Heart left ventricle (tissue), 16 donors: Measurements from ENCODE around the gene PRIMA1. TPM values are rescaled to one million over a fixed set of nuclear protein-coding genes. Genes with fewer than 3 reads are reported as not detected.

ENCODE experiments used
- ATAC-seq, 4 donors: fragments of 200-7000 bp; cut with Tn5 transposase; one replicate each; pipeline ENCODE4 v1.9.1; 2020 to 2022; ENCODE audit warnings: moderate library complexity in 4 of 4, mild to moderate bottlenecking in 3 of 4, moderate number of reproducible peaks in 1 of 4
- DNase-seq, 5 donors: peaks; one replicate each; pipeline ENCODE4 v3.0.0-alpha.2; 2020
- H3K27ac ChIP-seq, 12 donors: fragments of 200-600 bp; sonication (generic) in 4 of 12; one replicate each; pipeline versions ENCODE4 v1.5.0 to v1.8.0; 2016 to 2022; ENCODE audit warnings: mild to moderate bottlenecking in 2 of 12
- H3K27me3 ChIP-seq, 9 donors: fragments of 200-600 bp; sonication (generic) in 2 of 9; one replicate each; pipeline versions ENCODE4 v1.5.1 to v1.8.0; 2016 to 2022; ENCODE audit warnings: mild to moderate bottlenecking in 3 of 9
- H3K36me3 ChIP-seq, 9 donors: fragments of 200-600 bp; sonication (generic) in 2 of 9; one replicate each; pipeline versions ENCODE4 v1.5.0 to v1.8.0; 2018 to 2022; ENCODE audit warnings: mild to moderate bottlenecking in 2 of 9
- H3K4me1 ChIP-seq, 12 donors: fragments of 200-600 bp; sonication (generic) in 4 of 12; one replicate each; pipeline versions ENCODE4 v1.5.0 to v1.8.0; 2016 to 2022; ENCODE audit warnings: mild to moderate bottlenecking in 3 of 12
- H3K4me3 ChIP-seq, 12 donors: fragments of 200-600 bp; sonication (generic) in 4 of 12; one replicate each; pipeline versions ENCODE4 v1.5.0 to v1.8.0; 2017 to 2022; ENCODE audit warnings: mild to moderate bottlenecking in 9 of 12, moderate library complexity in 4 of 12
- H3K9me3 ChIP-seq, 12 donors: fragments of 200-600 bp; sonication (generic) in 4 of 12; one replicate each; pipeline versions ENCODE4 v1.5.0 to v1.8.0; 2016 to 2022; ENCODE audit warnings: mild to moderate bottlenecking in 1 of 12
- POLR2A ChIP-seq, 2 donors: fragments of 450-650 bp; IDR thresholded peaks; one replicate each; pipeline ENCODE4 v1.6.1; 2017; ENCODE audit warnings: antibody characterized with exemption in 2 of 2, mild to moderate bottlenecking in 2 of 2, moderate library complexity in 2 of 2
- WGBS, 4 donors: extraction: QIAGEN DNeasy Blood & Tissue Kit in 2 of 4; methylation state at CpG; one replicate each; pipeline versions ENCODE4 v1.1.5 to v1.1.7; 2013 to 2018; 5-methylcytosine and 5-hydroxymethylcytosine counted together
- intact Hi-C, 10 donors: fragments of 100-400 bp; cut with DNase I; formaldehyde crosslinking; loops; one replicate each; pipeline versions ENCODE4 v1.11.1 to v1.14.2; 2022
- polyA plus RNA-seq, 2 donors: library from polyadenylated mRNA; stranded (reverse); fragments of 200-250 nt; gene quantifications; one replicate each; pipeline ENCODE4 v1.2.3, GENCODE V29; 2013
- total RNA-seq, 9 donors: library from RNA; depleted of rRNA in 2 of 9; stranded (reverse); fragments of >200 nt in 2 of 9; fragmentation: NEBNext Ultra II Directional in 3 of 9; extraction: Animal tissue kit (Norgen Biotek cat#: 25700) in 3 of 9; gene quantifications; one replicate each; pipeline versions ENCODE4 v1.1.0 to v1.2.4, GENCODE V29; 2016 to 2023
- TF ChIP-seq, protein P1 (sequence below), 12 donors: fragments of 200-600 bp; sonication (generic) in 4 of 12; IDR thresholded peaks; one replicate each; pipeline versions ENCODE4 v1.5.0 to v1.8.0; 2018 to 2022; ENCODE audit warnings: antibody characterized with exemption in 12 of 12, mild to moderate bottlenecking in 5 of 12
- donor health status: ischemic (EF 13 %, LVEDD 7.1; RV severe dilation, severe dysfunction).
- donor health status: healthy with polysubstance abuse.
- donor health status: DM: no; HTN: yes; CAD: no.
- donor health status: DM: no; HTN: no; CAD: no.
- donor health status: ischemic (EF 25% LVEDD 6.9; RV normal size, moderate dysfunction).
- donor health status: ischemic (EF 25% LVEDD 5.7; RV mildly dilated, moderate dysfunction).
- donor health status: healthy.
- donor health status: DM: yes; HTN: yes; CAD: no.
- donor health status: ischemic (EF 35%, LVEDD 5.7; RV mildly dilated, moderate dysfunction).
- donor health status: nonischemic (EF 11% LVEDD 7.7; RV severe dilation, severe dysfunction).
- donor health status: DM: yes; HTN: yes; CAD: no.
- donor health status: PGD.
- donor health status: ischemic (EF 29% LVEDD 5.4; RV normal size, mild dysfunction).
- donor health status: nonischemic (EF 23%, LVEDD 6.1; RV moderate dilation, normal function).

Gene PRIMA1
- total and polyA plus RNA-seq, 11 donors = 1.4 to 27.5 (median 5.0) TPM

DNA sequence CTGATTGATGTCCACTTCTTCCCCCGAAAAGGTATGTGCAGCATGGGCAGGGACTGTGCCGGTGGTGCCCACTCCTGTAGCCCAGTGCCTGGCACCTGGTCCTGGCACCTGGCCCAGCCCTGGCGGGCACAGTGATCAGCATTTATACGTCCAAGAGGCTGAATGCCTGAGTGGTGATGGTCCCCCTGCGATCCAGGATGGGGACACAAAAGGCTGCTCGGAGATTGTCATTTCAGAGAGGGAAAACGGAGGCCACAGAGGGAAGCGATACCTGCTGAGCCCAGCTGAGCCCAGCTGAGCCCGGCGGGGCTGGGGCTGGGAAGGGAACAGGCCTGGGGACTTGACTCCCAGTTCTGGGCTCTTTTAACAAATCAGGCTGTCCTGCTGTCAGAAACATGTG, 55.8 kb downstream of the PRIMA1 start:
- Histone ChIP-seq H3K4me1 (no peaks in the 10 kb centered on the region), H3K9me3 (no peaks in the 10 kb centered on the region), H3K27ac (no peak overlapping the region), H3K27me3 (no peaks in the 10 kb centered on the region), H3K4me3 (no peak overlapping the region), H3K36me3 (no peaks in the 10 kb centered on the region)
- no peak for ATAC-seq
- TF ChIP-seq, protein P1, sequence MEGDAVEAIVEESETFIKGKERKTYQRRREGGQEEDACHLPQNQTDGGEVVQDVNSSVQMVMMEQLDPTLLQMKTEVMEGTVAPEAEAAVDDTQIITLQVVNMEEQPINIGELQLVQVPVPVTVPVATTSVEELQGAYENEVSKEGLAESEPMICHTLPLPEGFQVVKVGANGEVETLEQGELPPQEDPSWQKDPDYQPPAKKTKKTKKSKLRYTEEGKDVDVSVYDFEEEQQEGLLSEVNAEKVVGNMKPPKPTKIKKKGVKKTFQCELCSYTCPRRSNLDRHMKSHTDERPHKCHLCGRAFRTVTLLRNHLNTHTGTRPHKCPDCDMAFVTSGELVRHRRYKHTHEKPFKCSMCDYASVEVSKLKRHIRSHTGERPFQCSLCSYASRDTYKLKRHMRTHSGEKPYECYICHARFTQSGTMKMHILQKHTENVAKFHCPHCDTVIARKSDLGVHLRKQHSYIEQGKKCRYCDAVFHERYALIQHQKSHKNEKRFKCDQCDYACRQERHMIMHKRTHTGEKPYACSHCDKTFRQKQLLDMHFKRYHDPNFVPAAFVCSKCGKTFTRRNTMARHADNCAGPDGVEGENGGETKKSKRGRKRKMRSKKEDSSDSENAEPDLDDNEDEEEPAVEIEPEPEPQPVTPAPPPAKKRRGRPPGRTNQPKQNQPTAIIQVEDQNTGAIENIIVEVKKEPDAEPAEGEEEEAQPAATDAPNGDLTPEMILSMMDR (IDR thresholded peaks at IDR 0.05) = no peak
- no peak for TF ChIP-seq POLR2A (IDR thresholded peaks at IDR 0.05)
- intact Hi-C loops = no loop called here
- no peak for DNase-seq
- 80 to 86% (median 84%) methylated on average over 10 of the region's 10 CpGs for WGBS, 4 donors

DNA sequence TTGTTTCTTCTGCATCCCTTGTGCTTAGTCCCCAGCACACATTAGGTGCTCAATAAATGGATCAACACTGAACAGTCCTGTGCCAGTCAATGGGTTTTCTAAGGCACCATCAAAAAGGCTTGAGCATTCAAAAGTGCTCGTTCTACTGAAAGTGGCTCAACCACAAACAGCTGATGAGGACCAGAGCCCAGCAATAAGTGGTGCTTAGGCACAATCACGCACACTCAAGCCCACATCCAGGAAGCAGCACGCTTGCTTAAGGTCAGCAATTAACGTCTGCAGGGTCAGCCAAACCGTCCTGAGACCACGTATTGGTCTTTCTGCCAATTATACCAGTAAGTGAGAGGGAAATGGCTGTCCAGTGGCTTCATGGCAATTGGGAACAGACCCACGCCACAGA, 56.5 kb downstream of the PRIMA1 start:
- Histone ChIP-seq H3K4me1 (no peaks in the 10 kb centered on the region), H3K36me3 (no peaks in the 10 kb centered on the region), H3K4me3 (no peak overlapping the region), H3K27me3 (no peaks in the 10 kb centered on the region), H3K27ac (no peak overlapping the region), H3K9me3 (no peaks in the 10 kb centered on the region)
- no peak for DNase-seq
- no peak for ATAC-seq
- intact Hi-C loops = no loop called here
- TF ChIP-seq, protein P1 (IDR thresholded peaks at IDR 0.05) = no peak
- TF ChIP-seq POLR2A (IDR thresholded peaks at IDR 0.05) = no peak
- WGBS, 4 donors = 53 to 67% (median 61%) methylated on average over 6 to 7 of the region's 7 CpGs

DNA sequence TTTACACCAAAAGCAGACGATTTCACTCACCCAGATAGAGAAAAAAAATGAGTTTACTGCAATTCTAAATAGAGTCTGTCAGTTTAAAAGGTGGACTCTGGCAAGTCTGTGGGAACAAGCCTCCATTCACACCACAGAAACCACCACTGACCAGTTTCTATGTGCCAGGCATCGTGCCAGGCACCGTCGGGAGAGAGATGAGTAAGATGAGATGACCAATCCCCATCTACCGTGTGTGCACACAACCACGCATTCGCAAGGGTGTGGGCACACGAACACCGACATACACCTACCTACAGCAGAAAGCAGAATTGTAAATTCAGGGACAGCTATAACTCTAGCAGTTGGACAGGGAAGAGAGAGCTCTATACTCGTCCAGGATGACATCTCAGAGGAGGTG, 58.3 kb downstream of the PRIMA1 start:
- Histone ChIP-seq H3K36me3 (no peaks in the 10 kb centered on the region), H3K27ac (no peak overlapping the region), H3K4me3 (no peak overlapping the region), H3K27me3 (no peaks in the 10 kb centered on the region), H3K4me1 (no peaks in the 10 kb centered on the region), H3K9me3 (no peaks in the 10 kb centered on the region)
- TF ChIP-seq, protein P1 (IDR thresholded peaks at IDR 0.05) = no peak
- no peak for TF ChIP-seq POLR2A (IDR thresholded peaks at IDR 0.05)
- intact Hi-C loops = no loop called here
- ATAC-seq (no peak), DNase-seq (no peak)
- WGBS, 4 donors = 76 to 86% (median 83%) methylated on average over 10 of the region's 10 CpGs

DNA sequence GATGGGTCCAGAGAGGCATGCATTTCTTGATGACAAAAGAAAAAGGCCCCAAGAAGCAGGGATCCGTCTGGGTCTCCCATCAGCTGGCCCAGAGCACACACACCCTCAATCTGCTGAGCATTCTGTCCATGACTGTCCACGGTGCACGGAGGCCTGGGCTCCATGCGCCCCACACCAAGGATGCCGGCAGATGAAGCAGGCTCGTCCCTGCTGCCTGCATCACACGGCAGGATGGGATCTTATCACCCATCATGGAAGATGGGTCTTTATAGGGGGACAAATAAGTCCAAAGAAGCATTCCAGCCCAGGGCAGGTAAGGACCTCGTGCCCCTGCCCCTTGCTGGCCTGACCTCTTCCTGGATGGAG, 59.7 kb downstream of the PRIMA1 start:
- intact Hi-C loops = no loop called here
- H3K27ac ChIP-seq = no peak overlapping the region
- DNase-seq = no peak
- H3K4me3 ChIP-seq = no peak overlapping the region
- H3K9me3 ChIP-seq = no peaks in the 10 kb centered on the region
- H3K4me1 ChIP-seq = no peaks in the 10 kb centered on the region
- 81 to 93% (median 91%) methylated on average over 6 to 8 of the region's 8 CpGs for WGBS, 4 donors
- H3K36me3 ChIP-seq = no peaks in the 10 kb centered on the region
- no peaks in the 10 kb centered on the region for H3K27me3 ChIP-seq
- TF ChIP-seq POLR2A (IDR thresholded peaks at IDR 0.05) = no peak
- TF ChIP-seq, protein P1 (IDR thresholded peaks at IDR 0.05) = no peak
- no peak for ATAC-seq
